Epidermal melanocyte (primary cell): ENCODE results near the gene RAN.
A peak's percentile ranks its signal among the peaks of the same experiment; 100 is the strongest.
"Not testable (repeated sequence)": the region's sequence is repeated elsewhere in the genome, so short reads cannot be mapped to it uniquely, and the experiment has no call there.

Experiments
- DNase-seq: peaks from one replicate; pipeline ENCODE4 v3.0.0; 2011; ENCODE audit warnings: low spot score; ENCODE audit not compliant: insufficient read length

Gene RAN

DNA sequence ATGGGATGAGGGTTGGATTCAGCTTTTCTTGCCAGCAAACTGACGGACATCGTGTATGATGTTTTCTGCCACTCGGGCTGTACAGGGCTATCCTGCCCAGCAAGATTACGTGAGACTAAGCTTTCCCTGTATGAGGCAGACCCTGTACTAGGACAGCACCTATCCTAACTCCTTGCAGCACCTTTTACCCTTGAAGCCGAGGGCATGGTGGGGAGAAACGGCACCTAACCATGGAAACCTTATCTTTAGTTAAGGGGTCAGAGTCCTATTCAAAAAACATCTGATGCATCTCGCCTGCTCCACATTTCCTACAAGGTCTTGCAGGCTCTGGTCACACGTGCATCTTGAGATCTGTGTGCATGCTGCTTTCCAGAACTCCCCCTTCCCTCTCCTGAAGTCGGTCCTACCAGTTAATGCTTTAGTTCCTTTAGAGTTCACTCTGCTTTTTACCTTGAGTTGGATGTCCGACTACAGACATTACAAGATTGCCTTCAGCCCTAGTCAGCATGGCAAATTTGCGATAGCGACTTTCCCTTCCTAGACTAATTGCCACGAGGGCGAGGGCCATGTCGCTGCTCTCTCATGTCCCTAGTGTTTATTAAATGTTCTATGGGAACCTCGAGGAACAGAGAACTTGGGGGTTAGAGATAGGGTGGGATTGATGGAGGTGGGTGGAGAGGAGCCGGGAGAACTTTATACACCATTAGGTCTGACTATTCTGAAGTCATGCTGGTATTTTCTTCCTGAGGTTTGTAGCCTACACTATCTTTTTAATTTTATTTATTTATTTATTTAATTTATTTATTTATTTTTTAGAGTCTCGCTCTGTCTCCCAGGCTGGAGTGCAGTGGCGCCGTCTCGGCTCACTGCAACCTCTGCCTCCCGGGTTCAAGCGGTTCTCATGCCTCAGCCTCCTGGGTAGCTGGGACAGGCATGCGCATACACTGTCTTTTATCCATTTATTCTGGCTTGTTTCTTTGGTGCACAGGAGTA is 6.6 kb downstream of the RAN start:
- DNase-seq, result no peak

DNA sequence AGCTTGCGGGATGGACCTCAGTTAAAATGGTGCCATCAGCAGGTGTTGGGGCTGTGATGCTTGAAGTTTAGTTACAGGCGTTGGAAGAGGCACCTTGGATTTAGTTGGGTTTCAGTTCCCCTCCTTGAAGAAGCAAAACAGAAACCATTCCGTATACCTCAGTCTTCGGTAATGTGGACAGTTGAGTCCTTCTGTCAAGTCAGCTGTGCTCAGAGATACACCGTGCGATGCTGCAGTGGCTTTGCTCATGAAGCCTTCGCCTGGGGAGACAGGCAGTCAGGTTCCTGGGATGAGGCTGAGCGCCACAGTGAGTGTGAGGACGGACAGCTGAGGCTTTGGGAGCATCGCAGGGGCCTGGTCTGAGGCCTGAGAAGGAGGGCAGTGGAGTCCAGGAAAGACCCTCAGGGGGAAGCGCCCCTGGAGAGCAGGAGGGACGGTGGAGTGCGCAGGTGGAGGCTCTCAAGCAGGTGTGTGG is 7.4 kb downstream of the RAN start:
- no peak for DNase-seq

DNA sequence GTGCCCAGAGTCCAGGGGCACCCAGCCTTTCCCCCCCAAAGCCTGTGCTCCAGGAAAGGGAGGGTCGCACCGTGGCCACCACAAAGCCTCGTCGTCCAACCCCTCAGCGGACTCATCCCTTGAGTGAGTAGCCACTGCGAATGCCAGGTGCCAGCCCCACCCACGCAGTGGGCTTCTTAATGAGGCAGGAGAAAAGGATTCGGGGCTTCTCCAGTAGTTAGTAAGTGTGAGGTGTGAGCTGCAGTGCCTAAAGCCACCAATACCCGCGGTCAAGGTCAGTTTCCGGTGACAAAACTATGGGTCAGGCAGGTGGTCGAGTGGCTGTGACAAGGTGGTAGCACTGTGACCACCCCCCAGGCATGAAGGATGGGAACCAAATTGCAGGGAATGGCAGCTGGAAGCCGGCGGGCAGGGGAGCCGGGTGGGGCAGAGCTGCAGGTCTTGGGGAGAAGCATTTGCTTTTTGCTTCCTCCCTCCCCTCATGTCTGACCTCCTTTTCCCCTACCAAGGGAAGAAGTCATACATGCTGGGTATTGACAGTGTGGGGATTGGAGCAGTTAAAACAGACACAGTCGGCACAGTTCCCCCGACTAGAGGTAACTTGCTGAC is 8.0 kb downstream of the RAN start:
- DNase-seq, result no peak

DNA sequence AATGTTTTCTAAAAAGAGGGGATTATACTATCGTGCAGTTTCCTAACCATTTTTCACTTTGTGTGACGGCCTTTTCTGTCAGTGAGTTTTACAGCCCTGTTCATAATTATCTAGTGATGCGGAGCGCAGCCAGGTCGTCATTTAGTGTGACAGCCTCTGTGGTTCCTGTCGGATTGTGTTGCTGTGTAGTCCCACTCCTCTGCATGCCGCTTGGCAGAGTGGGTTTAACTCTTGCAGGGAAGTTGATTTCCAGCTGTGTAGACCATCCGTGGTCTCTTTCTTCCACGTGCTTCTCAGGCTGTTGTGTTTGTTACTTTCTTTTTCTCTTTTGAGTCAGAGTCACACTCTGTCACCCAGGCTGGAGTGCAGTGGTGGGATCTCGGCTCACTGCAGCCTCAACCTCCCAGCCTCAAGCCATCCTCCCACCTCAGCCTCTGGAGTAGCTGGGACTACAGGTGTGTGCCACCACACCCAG is 8.6 kb downstream of the RAN start:
- no peak for DNase-seq

DNA sequence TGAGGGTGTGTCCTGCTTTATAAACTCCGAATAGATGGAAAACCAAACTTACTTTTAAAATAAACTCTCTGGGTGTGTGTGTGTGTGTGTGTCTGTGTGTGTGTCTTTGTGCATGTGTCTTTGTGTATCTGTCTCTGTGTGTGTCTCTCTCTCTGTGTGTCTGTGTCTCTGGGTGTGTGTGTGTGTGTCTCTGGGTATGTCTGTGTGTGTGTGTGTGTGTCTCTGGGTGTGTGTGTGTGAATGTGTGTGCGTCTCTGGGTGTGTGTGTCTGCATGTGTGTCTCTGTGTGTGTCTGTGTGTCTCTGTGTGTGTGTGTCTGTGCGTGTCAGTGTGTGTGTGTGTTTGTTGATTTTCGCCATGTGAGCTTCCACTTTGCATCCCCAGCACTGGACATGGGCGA is 9.2 kb downstream of the RAN start:
- DNase-seq, result no peak

DNA sequence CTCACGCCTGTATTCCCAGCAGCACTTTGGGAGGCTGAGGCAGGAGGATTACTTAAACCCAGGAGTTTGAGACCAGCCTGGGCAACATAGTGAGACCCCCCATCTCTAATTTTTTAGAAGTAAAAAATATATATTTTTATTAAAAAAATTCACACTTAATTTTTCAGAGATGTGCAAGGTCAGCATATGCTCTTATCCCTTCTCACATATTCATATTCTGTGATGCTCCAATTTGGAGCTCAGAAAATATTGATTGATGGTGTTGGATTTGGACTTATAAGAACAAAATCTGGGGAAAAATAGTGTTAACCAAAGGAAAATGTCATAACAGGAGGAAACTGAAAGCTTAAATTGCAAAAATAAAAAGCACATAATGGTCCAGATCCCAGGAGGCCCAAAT is 9.7 kb downstream of the RAN start:
- no peak for DNase-seq

DNA sequence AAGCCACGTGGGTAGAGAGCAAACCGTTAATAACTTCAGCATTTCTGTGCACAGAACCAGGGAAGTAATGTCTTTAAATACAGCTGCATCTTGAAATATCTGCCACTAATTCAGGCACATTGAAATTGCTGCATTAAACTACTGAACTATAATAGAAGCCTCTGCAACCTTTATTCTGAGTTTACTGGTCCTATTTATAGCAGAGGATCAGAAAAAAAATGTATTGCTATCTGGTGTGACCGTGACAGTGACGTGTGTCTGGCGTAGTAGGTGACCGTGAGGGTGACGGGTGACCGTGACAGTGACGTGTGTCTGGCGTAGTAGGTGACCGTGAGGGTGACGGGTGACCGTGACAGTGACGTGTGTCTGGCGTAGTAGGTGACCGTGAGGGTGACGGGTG is 15.3 kb downstream of the RAN start:
- not testable (repeated sequence) for DNase-seq

DNA sequence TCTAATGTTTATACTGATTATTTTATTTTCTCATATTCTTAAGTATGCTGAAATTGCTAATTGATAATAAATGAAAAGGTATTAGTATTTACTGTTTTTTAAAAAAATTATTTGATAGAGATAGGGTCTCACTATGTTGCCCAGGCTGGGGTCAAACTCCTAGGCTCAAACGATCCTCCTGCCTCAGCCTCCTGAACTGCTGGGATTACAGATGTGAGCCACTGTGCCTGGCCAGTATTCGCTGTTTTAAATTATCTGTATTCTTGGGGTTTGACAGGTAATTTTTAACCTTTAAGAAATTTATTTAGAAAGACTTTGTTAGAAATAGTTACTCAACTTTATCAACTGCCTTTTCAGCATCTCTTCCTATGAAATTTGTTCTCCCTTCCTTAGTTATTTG is 32.2 kb downstream of the RAN start:
- no peak for DNase-seq

DNA sequence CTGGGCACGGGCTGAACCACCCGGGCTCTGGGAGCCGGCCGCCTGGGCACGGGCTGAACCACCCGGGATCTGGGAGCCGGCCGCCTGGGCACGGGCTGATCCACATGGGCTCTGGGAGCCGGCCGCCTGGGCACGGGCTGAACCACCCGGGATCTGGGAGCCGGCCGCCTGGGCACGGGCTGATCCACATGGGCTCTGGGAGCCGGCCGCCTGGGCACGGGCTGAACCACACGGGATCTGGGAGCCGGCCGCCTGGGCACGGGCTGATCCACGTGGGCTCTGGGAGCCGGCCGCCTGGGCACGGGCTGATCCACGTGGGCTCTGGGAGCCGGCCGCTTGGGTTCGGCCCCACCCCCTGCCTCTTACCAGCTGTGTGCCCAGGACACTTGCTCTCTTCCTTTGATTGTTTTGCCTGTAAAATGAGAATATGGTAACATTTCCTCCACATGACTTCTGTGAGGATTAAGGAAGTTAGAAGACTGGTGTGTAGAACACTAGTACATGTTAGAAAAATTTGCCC is 33.1 kb downstream of the RAN start:
- DNase-seq, result not testable (repeated sequence)

DNA sequence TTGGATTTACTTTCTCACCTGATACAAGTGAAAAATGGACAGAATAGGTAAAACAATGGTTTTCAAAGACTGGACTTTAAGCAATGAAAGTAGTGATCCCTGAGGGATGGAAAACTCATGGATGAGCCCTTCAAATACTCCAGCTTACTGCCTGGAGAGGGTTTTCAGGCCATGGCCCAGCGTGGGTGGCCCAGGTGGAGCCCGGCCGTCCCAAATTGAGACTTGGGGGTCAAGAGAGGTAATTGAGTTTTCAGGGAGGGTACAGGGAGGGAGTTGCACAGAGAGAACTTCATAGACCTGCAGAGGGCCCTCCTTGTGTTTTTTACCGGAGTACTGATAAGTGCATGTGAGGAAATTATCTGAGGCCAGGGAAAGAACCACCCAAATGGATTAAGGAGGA is 37.2 kb downstream of the RAN start:
- no peak for DNase-seq

DNA sequence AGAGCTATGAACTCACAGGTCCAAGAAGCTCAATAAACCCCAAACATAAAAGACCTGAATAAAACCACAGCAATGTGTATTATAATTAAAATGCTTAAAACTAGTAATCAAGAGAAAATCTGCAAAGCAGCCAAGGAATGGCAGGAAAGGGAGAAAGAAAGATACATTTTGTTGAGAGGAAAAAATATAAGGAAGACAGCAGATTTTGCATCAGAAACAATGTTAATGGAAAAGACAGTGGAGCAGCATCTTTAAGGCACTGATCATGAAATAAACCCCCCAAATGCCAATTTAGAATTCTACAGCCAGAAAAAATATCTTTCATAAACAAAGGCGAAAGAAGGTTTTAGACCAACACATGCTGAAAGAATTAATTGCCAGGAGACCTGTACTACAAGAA is 39.3 kb downstream of the RAN start:
- no peak for DNase-seq

DNA sequence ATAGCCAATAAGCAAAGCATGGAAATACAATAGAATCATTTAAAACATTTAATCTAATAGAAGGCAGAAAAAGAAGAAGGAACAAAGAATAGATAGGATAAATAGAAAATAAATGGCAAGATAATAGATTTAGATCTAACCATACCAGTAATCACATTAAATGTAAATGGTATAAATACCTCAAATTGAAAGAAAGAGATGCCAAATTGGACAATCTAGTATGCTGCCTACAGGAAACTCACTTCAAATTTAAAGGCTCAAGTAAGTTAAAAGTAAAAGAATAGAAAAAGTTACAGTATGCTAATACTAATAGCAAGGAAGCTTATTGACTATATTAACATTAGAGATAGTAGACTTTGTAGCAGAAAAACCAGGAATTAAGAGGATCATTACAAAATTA is 40.1 kb downstream of the RAN start:
- DNase-seq, result no peak

DNA sequence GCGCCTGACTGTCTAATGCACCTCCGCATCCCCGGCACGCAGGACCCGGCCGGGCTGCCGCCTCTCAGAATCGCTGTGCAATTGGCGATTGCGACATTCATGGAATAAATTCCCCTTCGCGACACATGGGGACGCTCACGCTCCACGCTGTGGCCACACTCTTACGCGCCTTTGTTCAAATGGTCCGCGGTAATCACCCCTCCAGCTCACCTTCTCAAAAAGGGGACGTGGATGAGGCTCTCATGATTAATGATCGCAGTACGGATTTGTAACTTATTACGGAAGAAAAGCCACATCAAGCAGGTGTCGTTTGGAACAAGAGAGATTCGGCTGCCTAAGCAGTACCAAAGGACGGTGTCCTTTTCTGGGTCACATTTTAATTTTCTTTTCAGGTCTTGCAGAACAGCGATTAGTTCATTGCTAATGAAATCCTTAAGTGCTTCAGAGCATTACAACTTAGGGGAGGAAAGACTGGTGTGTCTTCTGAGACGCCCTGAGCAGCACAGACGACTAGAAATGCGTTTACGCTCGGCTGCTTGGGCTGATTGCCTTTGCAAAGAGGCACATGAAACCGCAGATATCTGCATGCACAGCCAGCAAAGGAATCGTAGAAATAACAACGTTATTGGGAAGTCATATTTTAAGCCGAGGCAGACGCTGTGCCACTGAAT is 44.5 kb downstream of the RAN start:
- DNase-seq, result peak; percentile 41

DNA sequence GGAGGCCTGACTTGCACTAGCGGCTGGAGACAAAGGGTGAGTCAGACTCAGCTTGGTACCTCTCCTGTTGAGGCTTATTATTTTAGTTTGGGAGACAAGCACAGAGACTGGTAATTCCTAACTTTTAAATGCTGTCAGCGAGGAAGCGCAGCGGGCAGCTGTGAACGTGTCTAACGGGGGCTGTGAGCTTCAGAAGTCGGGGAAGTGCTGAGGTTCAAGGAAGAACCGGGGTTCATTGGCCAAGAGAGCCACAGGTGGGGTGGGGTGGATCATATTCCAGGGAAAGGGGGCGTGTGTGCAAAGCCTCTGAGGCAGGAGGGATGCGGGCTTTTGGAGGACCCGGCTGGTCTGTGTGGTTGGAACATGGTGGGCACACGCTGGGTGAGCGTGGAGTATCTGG is 45.7 kb downstream of the RAN start:
- DNase-seq, result no peak

DNA sequence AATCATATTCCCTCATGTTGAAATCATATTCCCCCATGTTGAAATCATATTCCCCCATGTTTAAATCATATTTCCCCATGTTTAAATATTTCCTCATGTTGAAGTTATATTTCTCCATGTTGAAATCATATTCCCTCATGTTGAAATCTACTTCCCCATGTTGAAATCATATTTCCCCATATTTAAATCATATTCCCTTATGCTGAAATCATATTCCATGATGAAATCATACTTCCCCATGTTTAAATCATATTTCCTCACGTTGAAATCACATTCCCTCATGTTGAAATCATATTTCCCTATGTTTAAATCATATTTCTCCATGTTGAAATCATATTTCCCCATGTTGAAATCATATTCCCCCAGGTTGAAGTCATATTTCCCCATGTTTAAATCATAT is 47.2 kb downstream of the RAN start:
- DNase-seq, result no peak

DNA sequence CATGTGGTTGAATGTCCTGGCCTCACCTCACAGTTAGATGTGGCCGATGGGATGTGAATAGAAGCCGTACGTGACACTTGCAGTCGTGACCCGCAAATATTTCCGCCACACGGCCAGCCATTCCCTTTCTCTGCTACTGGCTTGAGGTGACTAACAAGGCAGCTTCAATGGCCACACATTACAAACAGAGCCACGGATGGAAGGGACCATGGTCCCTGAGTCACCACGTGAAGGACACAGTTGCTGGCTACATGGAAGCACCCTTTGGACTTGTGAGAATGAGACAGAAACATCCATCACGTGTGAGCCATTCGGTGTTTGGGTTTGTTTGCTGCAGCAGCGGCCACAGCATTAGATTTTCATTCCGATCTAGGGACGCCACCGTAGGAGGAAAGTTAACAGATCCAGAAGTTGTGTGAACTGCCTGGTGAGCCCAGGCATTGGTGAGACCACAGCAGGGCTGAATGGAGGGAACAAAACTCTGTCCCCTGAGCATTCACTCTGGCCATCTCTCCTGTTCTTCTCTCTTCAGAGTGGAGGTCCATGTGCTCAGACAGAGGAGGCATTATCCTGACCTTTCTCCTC is 48.3 kb downstream of the RAN start:
- no peak for DNase-seq

DNA sequence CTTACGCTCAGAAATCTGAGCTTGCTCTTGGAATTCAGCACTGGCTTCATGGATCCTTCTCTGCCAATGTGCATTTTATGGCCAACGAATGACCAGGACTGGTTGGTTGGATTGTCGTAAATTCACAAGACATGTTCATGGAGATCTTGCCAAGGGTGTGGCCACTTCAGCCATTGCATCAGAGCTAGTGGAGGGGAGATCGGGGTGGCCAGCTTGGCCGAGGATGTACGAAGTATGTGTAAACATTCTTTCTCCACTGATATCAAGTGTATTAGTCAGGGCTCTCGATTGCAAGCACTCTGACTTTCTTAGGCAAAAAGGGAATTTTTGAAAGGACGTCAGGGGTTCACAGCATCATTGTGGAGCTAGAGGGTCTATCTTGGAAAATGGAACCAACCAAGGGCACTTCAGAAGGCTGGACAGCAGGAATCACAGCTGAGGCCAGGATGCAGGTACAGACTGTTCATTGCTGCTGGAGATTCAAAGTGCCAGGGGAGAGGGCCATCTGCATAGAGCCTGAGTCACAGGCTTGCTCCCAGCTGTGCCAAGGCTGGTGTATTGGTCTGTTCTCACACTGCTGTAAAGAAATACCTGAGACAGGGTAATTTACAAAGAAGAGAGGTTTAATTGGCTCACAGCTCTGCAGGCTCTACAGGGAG is 49.0 kb downstream of the RAN start:
- no peak for DNase-seq

DNA sequence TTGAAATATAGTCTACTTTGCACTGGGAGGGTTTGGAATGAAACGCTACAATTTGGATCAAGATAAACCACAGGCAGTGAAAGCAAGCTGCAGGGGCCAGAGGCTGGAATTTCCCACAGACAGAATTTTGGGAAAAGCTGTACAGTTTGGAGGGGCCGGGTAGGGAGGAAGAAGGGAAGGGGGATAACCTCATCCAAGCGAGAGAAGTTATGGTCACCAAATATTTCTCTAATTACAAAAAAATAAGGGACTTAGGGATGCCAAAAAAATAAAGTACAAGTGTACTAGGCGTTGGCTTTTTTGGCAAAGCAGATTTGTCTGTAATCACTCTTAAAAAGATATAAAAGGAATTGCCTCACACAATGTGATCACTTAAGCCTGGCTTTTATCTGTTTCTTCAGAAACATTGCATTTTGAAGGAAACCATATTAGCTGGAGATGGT is 50.7 kb downstream of the RAN start:
- DNase-seq, result no peak

DNA sequence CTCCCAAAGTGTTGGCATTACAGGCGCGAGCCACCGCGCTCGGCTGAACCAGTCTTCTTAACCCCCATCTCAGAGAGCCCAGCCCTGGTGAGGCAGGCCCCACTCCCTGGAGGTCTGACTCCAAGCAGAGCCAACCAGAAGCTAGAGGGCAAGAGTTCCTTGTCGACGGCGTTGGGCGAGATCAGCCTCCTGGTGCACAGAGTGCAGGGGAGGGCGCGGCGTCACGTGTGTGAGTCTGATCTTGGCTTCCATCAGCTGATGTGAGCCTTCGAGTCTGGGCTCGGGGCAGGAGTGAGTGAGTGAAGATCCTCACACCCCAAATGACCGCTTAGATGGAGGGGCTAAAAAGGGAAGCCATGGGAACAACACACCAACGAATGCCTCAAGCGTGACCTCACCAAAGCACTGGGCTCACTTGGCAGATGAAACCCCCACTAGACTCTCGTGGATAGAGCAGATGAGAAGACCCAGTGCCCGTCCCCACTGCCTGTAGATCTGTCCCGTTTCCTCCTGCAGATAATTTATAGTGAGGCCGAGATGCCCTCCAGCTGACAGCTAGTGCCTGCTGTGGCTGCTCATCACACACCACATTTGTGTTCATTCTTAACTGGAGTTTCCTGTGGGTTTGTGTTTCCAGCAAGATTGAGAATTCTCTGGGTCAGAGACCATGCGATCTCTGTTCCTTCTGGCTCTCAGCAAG is 53.2 kb downstream of the RAN start:
- no peak for DNase-seq

DNA sequence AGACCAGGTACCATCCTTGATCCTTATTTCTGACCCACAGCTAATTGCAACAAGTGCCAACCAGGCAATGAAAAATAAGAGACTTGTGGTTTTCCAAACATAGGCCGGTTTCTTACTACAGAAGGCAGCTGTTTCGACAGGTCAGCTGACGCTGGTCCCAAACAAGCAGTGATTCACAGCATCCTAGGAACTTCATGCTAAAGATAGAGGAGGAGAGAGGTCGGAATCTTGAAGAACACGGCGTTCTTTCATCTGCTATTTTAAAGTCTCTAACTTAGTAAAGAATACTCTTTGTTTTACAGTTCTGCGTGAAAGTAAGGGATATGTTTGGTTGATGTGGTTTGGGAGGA is 53.8 kb downstream of the RAN start:
- DNase-seq, result peak; percentile 66
